HepG2 (cell line): ENCODE data around the gene OR6C76. TPM values are rescaled to one million over a fixed set of nuclear protein-coding genes. Genes with fewer than 3 reads are reported as not detected.

ENCODE experiments used
- ATAD3A ChIP-seq: sonication (generic); formaldehyde crosslinking; IDR thresholded peaks from 2 replicates; pipeline ENCODE4 v1.4.0; 2020; ENCODE audit warnings: missing genetic modification reagents
- HMG20A ChIP-seq: IDR thresholded peaks from 2 replicates; pipeline ENCODE4 v1.6.1; 2016; ENCODE audit warnings: borderline replicate concordance
- HNRNPL ChIP-seq: fragments of 200-400 bp; formaldehyde crosslinking; IDR thresholded peaks from 2 replicates; pipeline ENCODE4 v1.6.1; 2017; ENCODE audit warnings: mild to moderate bottlenecking, low read depth, low read length
- ZNF776 ChIP-seq: sonication (generic); formaldehyde crosslinking; IDR thresholded peaks from 2 replicates; pipeline ENCODE4 v1.4.0; 2020; ENCODE audit warnings: mild to moderate bottlenecking, missing genetic modification reagents
- ZNF792 ChIP-seq: IDR thresholded peaks from 2 replicates; pipeline ENCODE4 v1.6.1; 2016
- polyA plus RNA-seq, 8 experiments: library from polyadenylated mRNA; depleted of rRNA in 3 of 8; stranded (reverse) in 7 of 8; unstranded in 1 of 8; fragments of >200 nt; fragmentation: Illumina TruSeq in 4 of 8; extraction: Trizol in 4 of 8; gene quantifications; 2 replicates each; pipeline versions ENCODE4 v1.2.1 to v1.2.3, GENCODE V29; 2011 to 2016; ENCODE audit warnings: low read depth in 4 of 8, missing spikeins in 1 of 8, mixed read lengths in 1 of 8; ENCODE audit not compliant: insufficient read depth in 1 of 8
- total RNA-seq, 5 experiments: library from RNA; depleted of rRNA; stranded (reverse); fragments of >200 nt; fragmentation: Illumina TruSeq; extraction: Trizol; gene quantifications; 2 replicates each; pipeline ENCODE4 v1.2.3, GENCODE V29; 2016; ENCODE audit warnings: low read depth in 1 of 5
- TF ChIP-seq, protein P1 (sequence below), 2 experiments: sonication (generic) in 1 of 2; formaldehyde crosslinking in 1 of 2; IDR thresholded peaks; 2 replicates each; pipeline versions ENCODE4 v1.6.1 to v1.9.0; 2014 to 2022; ENCODE audit warnings: antibody characterized with exemption in 1 of 2, borderline replicate concordance in 1 of 2, inconsistent platforms in 1 of 2, low read depth in 1 of 2, missing genetic modification reagents in 1 of 2
- TF ChIP-seq, protein P2 (sequence below): IDR thresholded peaks from 2 replicates; pipeline ENCODE4 v1.6.1; 2016; ENCODE audit warnings: missing compliant biosample characterization, missing genetic modification reagents, borderline replicate concordance
- TF ChIP-seq, protein P3 (sequence below): sonication (generic); formaldehyde crosslinking; IDR thresholded peaks from 2 replicates; pipeline ENCODE4 v1.5.0; 2020; ENCODE audit warnings: missing genetic modification reagents

OR6C76 gene
- total and polyA plus RNA-seq, 2 of the 13 experiments (the other 11 are each of a cell fraction or from before 2014, with no cell fraction given): not detected

DNA sequence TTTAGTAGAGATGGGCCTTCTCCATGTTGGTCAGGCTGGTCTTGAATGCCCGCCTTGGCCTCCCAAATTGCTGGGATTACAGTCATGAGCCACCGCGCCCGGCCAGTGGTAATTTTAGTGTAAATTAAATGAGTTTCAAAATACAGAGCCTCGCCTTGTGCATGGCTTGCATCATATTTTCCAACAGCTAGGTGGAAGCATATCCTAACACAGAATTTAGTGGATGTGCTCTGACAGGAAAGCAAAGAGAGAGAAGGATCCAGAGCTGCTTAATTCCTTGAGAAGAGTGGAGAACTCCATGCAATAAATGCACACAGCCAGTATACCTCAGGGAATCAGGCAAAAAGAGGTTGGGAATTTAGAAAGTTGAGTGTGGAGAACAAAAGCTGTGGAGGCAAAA lies 20.3 kb downstream of the OR6C76 start (continued):
- TF ChIP-seq, protein P1, sequence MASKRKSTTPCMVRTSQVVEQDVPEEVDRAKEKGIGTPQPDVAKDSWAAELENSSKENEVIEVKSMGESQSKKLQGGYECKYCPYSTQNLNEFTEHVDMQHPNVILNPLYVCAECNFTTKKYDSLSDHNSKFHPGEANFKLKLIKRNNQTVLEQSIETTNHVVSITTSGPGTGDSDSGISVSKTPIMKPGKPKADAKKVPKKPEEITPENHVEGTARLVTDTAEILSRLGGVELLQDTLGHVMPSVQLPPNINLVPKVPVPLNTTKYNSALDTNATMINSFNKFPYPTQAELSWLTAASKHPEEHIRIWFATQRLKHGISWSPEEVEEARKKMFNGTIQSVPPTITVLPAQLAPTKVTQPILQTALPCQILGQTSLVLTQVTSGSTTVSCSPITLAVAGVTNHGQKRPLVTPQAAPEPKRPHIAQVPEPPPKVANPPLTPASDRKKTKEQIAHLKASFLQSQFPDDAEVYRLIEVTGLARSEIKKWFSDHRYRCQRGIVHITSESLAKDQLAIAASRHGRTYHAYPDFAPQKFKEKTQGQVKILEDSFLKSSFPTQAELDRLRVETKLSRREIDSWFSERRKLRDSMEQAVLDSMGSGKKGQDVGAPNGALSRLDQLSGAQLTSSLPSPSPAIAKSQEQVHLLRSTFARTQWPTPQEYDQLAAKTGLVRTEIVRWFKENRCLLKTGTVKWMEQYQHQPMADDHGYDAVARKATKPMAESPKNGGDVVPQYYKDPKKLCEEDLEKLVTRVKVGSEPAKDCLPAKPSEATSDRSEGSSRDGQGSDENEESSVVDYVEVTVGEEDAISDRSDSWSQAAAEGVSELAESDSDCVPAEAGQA (IDR thresholded peaks at IDR 0.05; ENCODE audit: low read depth): no peak
- TF ChIP-seq, protein P1 (CRISPR knock-in tag; IDR thresholded peaks at IDR 0.05; ENCODE audit: borderline replicate concordance): no peak
- TF ChIP-seq ZNF792 (CRISPR knock-in tag) (no peak), ZNF776 (CRISPR knock-in tag) (no peak), ATAD3A (CRISPR knock-in tag) (no peak), HMG20A (CRISPR knock-in tag) (no peak), HNRNPL (no peak)
- TF ChIP-seq, protein P2, sequence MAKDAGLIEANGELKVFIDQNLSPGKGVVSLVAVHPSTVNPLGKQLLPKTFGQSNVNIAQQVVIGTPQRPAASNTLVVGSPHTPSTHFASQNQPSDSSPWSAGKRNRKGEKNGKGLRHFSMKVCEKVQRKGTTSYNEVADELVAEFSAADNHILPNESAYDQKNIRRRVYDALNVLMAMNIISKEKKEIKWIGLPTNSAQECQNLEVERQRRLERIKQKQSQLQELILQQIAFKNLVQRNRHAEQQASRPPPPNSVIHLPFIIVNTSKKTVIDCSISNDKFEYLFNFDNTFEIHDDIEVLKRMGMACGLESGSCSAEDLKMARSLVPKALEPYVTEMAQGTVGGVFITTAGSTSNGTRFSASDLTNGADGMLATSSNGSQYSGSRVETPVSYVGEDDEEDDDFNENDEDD: no peak
- TF ChIP-seq, protein P3, sequence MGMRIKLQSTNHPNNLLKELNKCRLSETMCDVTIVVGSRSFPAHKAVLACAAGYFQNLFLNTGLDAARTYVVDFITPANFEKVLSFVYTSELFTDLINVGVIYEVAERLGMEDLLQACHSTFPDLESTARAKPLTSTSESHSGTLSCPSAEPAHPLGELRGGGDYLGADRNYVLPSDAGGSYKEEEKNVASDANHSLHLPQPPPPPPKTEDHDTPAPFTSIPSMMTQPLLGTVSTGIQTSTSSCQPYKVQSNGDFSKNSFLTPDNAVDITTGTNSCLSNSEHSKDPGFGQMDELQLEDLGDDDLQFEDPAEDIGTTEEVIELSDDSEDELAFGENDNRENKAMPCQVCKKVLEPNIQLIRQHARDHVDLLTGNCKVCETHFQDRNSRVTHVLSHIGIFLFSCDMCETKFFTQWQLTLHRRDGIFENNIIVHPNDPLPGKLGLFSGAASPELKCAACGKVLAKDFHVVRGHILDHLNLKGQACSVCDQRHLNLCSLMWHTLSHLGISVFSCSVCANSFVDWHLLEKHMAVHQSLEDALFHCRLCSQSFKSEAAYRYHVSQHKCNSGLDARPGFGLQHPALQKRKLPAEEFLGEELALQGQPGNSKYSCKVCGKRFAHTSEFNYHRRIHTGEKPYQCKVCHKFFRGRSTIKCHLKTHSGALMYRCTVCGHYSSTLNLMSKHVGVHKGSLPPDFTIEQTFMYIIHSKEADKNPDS: no peak
